ENCODE results near the gene PHLPP1. TPM values are rescaled to one million over a fixed set of nuclear protein-coding genes. Genes with fewer than 3 reads are reported as not detected.
A peak's percentile ranks its signal among the peaks of the same experiment; 100 is the strongest.

The PHLPP1 gene
- total and polyA plus RNA-seq, 9 of the 15 experiments (the other 6 are each of a cell fraction or from before 2014, with no cell fraction given) = 0.56 to 9.0 (median 4.5) TPM

- TF ChIP-seq, protein P1, sequence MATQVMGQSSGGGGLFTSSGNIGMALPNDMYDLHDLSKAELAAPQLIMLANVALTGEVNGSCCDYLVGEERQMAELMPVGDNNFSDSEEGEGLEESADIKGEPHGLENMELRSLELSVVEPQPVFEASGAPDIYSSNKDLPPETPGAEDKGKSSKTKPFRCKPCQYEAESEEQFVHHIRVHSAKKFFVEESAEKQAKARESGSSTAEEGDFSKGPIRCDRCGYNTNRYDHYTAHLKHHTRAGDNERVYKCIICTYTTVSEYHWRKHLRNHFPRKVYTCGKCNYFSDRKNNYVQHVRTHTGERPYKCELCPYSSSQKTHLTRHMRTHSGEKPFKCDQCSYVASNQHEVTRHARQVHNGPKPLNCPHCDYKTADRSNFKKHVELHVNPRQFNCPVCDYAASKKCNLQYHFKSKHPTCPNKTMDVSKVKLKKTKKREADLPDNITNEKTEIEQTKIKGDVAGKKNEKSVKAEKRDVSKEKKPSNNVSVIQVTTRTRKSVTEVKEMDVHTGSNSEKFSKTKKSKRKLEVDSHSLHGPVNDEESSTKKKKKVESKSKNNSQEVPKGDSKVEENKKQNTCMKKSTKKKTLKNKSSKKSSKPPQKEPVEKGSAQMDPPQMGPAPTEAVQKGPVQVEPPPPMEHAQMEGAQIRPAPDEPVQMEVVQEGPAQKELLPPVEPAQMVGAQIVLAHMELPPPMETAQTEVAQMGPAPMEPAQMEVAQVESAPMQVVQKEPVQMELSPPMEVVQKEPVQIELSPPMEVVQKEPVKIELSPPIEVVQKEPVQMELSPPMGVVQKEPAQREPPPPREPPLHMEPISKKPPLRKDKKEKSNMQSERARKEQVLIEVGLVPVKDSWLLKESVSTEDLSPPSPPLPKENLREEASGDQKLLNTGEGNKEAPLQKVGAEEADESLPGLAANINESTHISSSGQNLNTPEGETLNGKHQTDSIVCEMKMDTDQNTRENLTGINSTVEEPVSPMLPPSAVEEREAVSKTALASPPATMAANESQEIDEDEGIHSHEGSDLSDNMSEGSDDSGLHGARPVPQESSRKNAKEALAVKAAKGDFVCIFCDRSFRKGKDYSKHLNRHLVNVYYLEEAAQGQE (IDR thresholded peaks at IDR 0.05; ENCODE audit: borderline replicate concordance) = peak; percentile 40; the same call in 1 of the 2 replicates
- TF ChIP-seq, protein P1 (CRISPR knock-in tag; IDR thresholded peaks at IDR 0.05; ENCODE audit: low read depth) = no peak
- no peak for TF ChIP-seq GABPB1 (CRISPR knock-in tag; IDR thresholded peaks at IDR 0.05)
- TF ChIP-seq ZZZ3 (IDR thresholded peaks at IDR 0.05) = no peak
- TF ChIP-seq JUND (IDR thresholded peaks at IDR 0.05; ENCODE audit: borderline replicate concordance, low read depth, low read length) = no peak
- TF ChIP-seq JUND (tag; IDR thresholded peaks at IDR 0.05; ENCODE audit: borderline replicate concordance, low read depth, low read length) = no peak
- TF ChIP-seq, protein P2, sequence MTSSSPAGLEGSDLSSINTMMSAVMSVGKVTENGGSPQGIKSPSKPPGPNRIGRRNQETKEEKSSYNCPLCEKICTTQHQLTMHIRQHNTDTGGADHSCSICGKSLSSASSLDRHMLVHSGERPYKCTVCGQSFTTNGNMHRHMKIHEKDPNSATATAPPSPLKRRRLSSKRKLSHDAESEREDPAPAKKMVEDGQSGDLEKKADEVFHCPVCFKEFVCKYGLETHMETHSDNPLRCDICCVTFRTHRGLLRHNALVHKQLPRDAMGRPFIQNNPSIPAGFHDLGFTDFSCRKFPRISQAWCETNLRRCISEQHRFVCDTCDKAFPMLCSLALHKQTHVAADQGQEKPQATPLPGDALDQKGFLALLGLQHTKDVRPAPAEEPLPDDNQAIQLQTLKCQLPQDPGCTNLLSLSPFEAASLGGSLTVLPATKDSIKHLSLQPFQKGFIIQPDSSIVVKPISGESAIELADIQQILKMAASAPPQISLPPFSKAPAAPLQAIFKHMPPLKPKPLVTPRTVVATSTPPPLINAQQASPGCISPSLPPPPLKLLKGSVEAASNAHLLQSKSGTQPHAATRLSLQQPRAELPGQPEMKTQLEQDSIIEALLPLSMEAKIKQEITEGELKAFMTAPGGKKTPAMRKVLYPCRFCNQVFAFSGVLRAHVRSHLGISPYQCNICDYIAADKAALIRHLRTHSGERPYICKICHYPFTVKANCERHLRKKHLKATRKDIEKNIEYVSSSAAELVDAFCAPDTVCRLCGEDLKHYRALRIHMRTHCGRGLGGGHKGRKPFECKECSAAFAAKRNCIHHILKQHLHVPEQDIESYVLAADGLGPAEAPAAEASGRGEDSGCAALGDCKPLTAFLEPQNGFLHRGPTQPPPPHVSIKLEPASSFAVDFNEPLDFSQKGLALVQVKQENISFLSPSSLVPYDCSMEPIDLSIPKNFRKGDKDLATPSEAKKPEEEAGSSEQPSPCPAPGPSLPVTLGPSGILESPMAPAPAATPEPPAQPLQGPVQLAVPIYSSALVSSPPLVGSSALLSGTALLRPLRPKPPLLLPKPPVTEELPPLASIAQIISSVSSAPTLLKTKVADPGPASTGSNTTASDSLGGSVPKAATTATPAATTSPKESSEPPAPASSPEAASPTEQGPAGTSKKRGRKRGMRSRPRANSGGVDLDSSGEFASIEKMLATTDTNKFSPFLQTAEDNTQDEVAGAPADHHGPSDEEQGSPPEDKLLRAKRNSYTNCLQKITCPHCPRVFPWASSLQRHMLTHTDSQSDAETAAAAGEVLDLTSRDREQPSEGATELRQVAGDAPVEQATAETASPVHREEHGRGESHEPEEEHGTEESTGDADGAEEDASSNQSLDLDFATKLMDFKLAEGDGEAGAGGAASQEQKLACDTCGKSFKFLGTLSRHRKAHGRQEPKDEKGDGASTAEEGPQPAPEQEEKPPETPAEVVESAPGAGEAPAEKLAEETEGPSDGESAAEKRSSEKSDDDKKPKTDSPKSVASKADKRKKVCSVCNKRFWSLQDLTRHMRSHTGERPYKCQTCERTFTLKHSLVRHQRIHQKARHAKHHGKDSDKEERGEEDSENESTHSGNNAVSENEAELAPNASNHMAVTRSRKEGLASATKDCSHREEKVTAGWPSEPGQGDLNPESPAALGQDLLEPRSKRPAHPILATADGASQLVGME (CRISPR knock-in tag; IDR thresholded peaks at IDR 0.05) = no peak
- TF ChIP-seq FUS (optimal IDR thresholded peaks at IDR 0.05; ENCODE audit: low read depth, low read length) = no peak
- no peak for TF ChIP-seq MCM2 (IDR thresholded peaks at IDR 0.05; ENCODE audit: low read depth)
- no peak for TF ChIP-seq ZNF239 (CRISPR knock-in tag; IDR thresholded peaks at IDR 0.05)
- TF ChIP-seq HNRNPL (IDR thresholded peaks at IDR 0.05; ENCODE audit: low read depth, low read length) = no peak
- TF ChIP-seq ZNF589 (CRISPR knock-in tag; IDR thresholded peaks at IDR 0.05; ENCODE audit: low read depth) = no peak
- TF ChIP-seq RAD21 (CRISPR knock-in tag; conservative IDR thresholded peaks at IDR 0.05 in 1 of 2, IDR thresholded peaks at IDR 0.05 in 1 of 2) = peak; percentile 63 to 70
- no peak for TF ChIP-seq PPARD (CRISPR knock-in tag; IDR thresholded peaks at IDR 0.05)
- no peak for TF ChIP-seq TCF3 (CRISPR knock-in tag; IDR thresholded peaks at IDR 0.05)
- TF ChIP-seq SMC3 (conservative IDR thresholded peaks at IDR 0.05; ENCODE audit: insufficient read depth, low read depth, low read length) = peak; percentile 58; the same call in 1 of the 2 replicates
Observed at GRCh38 chr18:63016270-63016669, 300.9 kb downstream of the PHLPP1 start (continued).
